HepG2 (cell line): ENCODE results near the gene PPP3R1. TPM values are rescaled to one million over a fixed set of nuclear protein-coding genes. Genes with fewer than 3 reads are reported as not detected.

Experiments
- ELF4 ChIP-seq: sonication (generic); formaldehyde crosslinking; IDR thresholded peaks from 2 replicates; pipeline ENCODE4 v1.5.0; 2020; ENCODE audit warnings: missing genetic modification reagents, mild to moderate bottlenecking, moderate library complexity, borderline replicate concordance
- HMG20B ChIP-seq: conservative IDR thresholded peaks from 2 replicates; pipeline ENCODE4 v1.6.1; 2016; ENCODE audit warnings: missing genetic modification reagents, missing compliant biosample characterization
- MAFG ChIP-seq: sonication (generic); formaldehyde crosslinking; IDR thresholded peaks from 2 replicates; pipeline ENCODE4 v1.5.1; 2020; ENCODE audit warnings: mild to moderate bottlenecking, missing genetic modification reagents
- NFATC3 ChIP-seq: sonication (generic); formaldehyde crosslinking; IDR thresholded peaks from 2 replicates; pipeline ENCODE4 v1.5.1; 2020; ENCODE audit warnings: mild to moderate bottlenecking, missing genetic modification reagents
- PAF1 ChIP-seq: IDR thresholded peaks from 2 replicates; pipeline ENCODE4 v1.6.1; 2016; ENCODE audit warnings: missing genetic modification reagents, missing compliant biosample characterization
- PRMT3 ChIP-seq: sonication (generic); formaldehyde crosslinking; IDR thresholded peaks from 2 replicates; pipeline ENCODE4 v1.8.1; 2022; ENCODE audit warnings: low read depth, mild to moderate bottlenecking, moderate library complexity, missing genetic modification reagents, borderline replicate concordance
- REPIN1 ChIP-seq: sonication (generic); formaldehyde crosslinking; IDR thresholded peaks from 2 replicates; pipeline ENCODE4 v1.8.0; 2022; ENCODE audit warnings: missing genetic modification reagents, low read depth, mild to moderate bottlenecking, borderline replicate concordance
- RFX5 ChIP-seq: IDR thresholded peaks from 2 replicates; pipeline ENCODE4 v1.6.1; 2011; ENCODE audit warnings: low read depth, low read length, improper control_type of control experiment
- SAP130 ChIP-seq: IDR thresholded peaks from 2 replicates; pipeline ENCODE4 v1.6.1; 2016; ENCODE audit warnings: low read depth
- STAG1 ChIP-seq: sonication (generic); formaldehyde crosslinking; IDR thresholded peaks from 2 replicates; pipeline ENCODE4 v1.4.0; 2020; ENCODE audit warnings: missing genetic modification reagents
- TEAD3 ChIP-seq: optimal IDR thresholded peaks from 2 replicates; pipeline ENCODE3; 2016; ENCODE audit warnings: borderline replicate concordance
- ZFP36L1 ChIP-seq: sonication (generic); formaldehyde crosslinking; IDR thresholded peaks from 2 replicates; pipeline ENCODE4 v1.8.0; 2022; ENCODE audit warnings: mild to moderate bottlenecking, missing genetic modification reagents, moderate library complexity
- ZKSCAN5 ChIP-seq: sonication (generic); formaldehyde crosslinking; IDR thresholded peaks from 2 replicates; pipeline ENCODE4 v1.5.1; 2020; ENCODE audit warnings: mild to moderate bottlenecking, missing genetic modification reagents
- ZNF101 ChIP-seq: sonication (generic); formaldehyde crosslinking; IDR thresholded peaks from 2 replicates; pipeline ENCODE4 v1.4.0; 2020; ENCODE audit warnings: mild to moderate bottlenecking, low read depth, missing genetic modification reagents, borderline replicate concordance
- ZNF335 ChIP-seq: sonication (generic); formaldehyde crosslinking; IDR thresholded peaks from 2 replicates; pipeline ENCODE4 v1.4.0; 2020; ENCODE audit warnings: missing genetic modification reagents
- ZNF34 ChIP-seq: sonication (generic); formaldehyde crosslinking; IDR thresholded peaks from 2 replicates; pipeline ENCODE4 v1.4.0; 2020; ENCODE audit warnings: mild to moderate bottlenecking, missing genetic modification reagents, borderline replicate concordance
- ZNF644 ChIP-seq: IDR thresholded peaks from 2 replicates; pipeline ENCODE4 v1.6.1; 2016; ENCODE audit warnings: low read depth
- ZNF720 ChIP-seq: sonication (generic); formaldehyde crosslinking; IDR thresholded peaks from 2 replicates; pipeline ENCODE4 v1.4.0; 2020; ENCODE audit warnings: missing genetic modification reagents
- ZNF792 ChIP-seq: IDR thresholded peaks from 2 replicates; pipeline ENCODE4 v1.6.1; 2016
- polyA plus RNA-seq, 8 experiments: library from polyadenylated mRNA; depleted of rRNA in 3 of 8; stranded (reverse) in 7 of 8; unstranded in 1 of 8; fragments of >200 nt; fragmentation: Illumina TruSeq in 4 of 8; extraction: Trizol in 4 of 8; gene quantifications; 2 replicates each; pipeline versions ENCODE4 v1.2.1 to v1.2.3, GENCODE V29; 2011 to 2016; ENCODE audit warnings: low read depth in 4 of 8, missing spikeins in 1 of 8, mixed read lengths in 1 of 8; ENCODE audit not compliant: insufficient read depth in 1 of 8
- total RNA-seq, 5 experiments: library from RNA; depleted of rRNA; stranded (reverse); fragments of >200 nt; fragmentation: Illumina TruSeq; extraction: Trizol; gene quantifications; 2 replicates each; pipeline ENCODE4 v1.2.3, GENCODE V29; 2016; ENCODE audit warnings: low read depth in 1 of 5
- TF ChIP-seq, protein P1 (sequence below): sonication (generic); formaldehyde crosslinking; IDR thresholded peaks from 2 replicates; pipeline ENCODE4 v1.4.0; 2020; ENCODE audit warnings: missing genetic modification reagents
- TF ChIP-seq, protein P2 (sequence below): IDR thresholded peaks from 2 replicates; pipeline ENCODE4 v1.6.1; 2012; ENCODE audit warnings: low read length, improper control_type of control experiment
- TF ChIP-seq, protein P3 (sequence below): sonication (generic); formaldehyde crosslinking; IDR thresholded peaks from 2 replicates; pipeline ENCODE4 v1.5.1; 2020; ENCODE audit warnings: missing genetic modification reagents, mild to moderate bottlenecking, borderline replicate concordance
- TF ChIP-seq, protein P4 (sequence below): IDR thresholded peaks from 2 replicates; pipeline ENCODE4 v1.6.1; 2016; ENCODE audit warnings: low read depth
- TF ChIP-seq, protein P5 (sequence below), 2 experiments: fragments of 450-650 bp in 1 of 2; sonication (generic) in 1 of 2; formaldehyde crosslinking; IDR thresholded peaks; 2 replicates each; pipeline versions ENCODE4 v1.5.0 to v1.8.0; 2020 to 2022; ENCODE audit warnings: mild to moderate bottlenecking in 1 of 2, missing genetic modification reagents in 1 of 2

Gene PPP3R1
- total and polyA plus RNA-seq, 2 of the 13 experiments (the other 11 are each of a cell fraction or from before 2014, with no cell fraction given), result 11.6 to 25.7 TPM

DNA sequence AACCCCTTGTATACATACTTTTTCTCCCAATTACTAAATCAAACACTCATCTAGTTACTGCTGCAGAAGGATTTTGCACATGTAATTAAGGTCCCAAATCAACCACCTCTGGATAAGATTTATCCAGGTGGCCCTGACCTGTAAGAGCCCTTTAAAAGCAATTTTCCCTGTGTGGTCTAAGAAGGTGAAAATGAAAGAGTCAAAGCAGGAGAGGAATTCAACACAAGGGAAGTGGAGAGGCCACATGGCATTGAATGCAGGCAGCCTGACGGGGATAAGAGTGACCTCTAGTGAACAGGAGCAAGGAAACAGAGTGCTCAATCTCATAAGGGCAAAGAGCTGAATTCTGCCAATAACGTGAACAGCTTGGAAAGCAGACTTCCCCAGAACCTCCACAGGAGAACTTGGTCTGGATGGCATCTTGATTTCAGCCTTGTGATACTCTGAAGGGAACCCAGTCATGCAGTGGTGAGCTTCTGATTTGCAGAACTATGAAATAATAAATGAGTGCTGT, 27.2 kb downstream of the PPP3R1 start (continued):
- TF ChIP-seq, protein P1, sequence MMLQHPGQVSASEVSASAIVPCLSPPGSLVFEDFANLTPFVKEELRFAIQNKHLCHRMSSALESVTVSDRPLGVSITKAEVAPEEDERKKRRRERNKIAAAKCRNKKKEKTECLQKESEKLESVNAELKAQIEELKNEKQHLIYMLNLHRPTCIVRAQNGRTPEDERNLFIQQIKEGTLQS (CRISPR knock-in tag), result no peak
- TF ChIP-seq ELF4 (CRISPR knock-in tag) (no peak), ZNF335 (peak; percentile 90), ZKSCAN5 (CRISPR knock-in tag) (no peak), ZNF792 (CRISPR knock-in tag) (0 out of 2 replicates have a peak, but pooled peaks have one; percentile 27), MAFG (CRISPR knock-in tag) (no peak), PAF1 (CRISPR knock-in tag) (no peak), HMG20B (CRISPR knock-in tag) (no peak), ZNF34 (CRISPR knock-in tag) (0 out of 2 replicates have a peak, but pooled peaks have one; percentile 66), ZFP36L1 (CRISPR knock-in tag) (no peak), REPIN1 (CRISPR knock-in tag) (peak; percentile 45; the same call in 1 of the 2 replicates), NFATC3 (no peak), PRMT3 (no peak), SAP130 (CRISPR knock-in tag) (peak; percentile 74), ZNF644 (peak; percentile 55; the same call in 1 of the 2 replicates), ZNF720 (CRISPR knock-in tag) (no peak), STAG1 (CRISPR knock-in tag) (peak; percentile 61), ZNF101 (CRISPR knock-in tag) (0 out of 2 replicates have a peak, but pooled peaks have one; percentile 67), TEAD3 (peak; percentile 39), RFX5 (no peak)
- TF ChIP-seq, protein P2, sequence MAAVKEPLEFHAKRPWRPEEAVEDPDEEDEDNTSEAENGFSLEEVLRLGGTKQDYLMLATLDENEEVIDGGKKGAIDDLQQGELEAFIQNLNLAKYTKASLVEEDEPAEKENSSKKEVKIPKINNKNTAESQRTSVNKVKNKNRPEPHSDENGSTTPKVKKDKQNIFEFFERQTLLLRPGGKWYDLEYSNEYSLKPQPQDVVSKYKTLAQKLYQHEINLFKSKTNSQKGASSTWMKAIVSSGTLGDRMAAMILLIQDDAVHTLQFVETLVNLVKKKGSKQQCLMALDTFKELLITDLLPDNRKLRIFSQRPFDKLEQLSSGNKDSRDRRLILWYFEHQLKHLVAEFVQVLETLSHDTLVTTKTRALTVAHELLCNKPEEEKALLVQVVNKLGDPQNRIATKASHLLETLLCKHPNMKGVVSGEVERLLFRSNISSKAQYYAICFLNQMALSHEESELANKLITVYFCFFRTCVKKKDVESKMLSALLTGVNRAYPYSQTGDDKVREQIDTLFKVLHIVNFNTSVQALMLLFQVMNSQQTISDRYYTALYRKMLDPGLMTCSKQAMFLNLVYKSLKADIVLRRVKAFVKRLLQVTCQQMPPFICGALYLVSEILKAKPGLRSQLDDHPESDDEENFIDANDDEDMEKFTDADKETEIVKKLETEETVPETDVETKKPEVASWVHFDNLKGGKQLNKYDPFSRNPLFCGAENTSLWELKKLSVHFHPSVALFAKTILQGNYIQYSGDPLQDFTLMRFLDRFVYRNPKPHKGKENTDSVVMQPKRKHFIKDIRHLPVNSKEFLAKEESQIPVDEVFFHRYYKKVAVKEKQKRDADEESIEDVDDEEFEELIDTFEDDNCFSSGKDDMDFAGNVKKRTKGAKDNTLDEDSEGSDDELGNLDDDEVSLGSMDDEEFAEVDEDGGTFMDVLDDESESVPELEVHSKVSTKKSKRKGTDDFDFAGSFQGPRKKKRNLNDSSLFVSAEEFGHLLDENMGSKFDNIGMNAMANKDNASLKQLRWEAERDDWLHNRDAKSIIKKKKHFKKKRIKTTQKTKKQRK, result no peak
- TF ChIP-seq, protein P3, sequence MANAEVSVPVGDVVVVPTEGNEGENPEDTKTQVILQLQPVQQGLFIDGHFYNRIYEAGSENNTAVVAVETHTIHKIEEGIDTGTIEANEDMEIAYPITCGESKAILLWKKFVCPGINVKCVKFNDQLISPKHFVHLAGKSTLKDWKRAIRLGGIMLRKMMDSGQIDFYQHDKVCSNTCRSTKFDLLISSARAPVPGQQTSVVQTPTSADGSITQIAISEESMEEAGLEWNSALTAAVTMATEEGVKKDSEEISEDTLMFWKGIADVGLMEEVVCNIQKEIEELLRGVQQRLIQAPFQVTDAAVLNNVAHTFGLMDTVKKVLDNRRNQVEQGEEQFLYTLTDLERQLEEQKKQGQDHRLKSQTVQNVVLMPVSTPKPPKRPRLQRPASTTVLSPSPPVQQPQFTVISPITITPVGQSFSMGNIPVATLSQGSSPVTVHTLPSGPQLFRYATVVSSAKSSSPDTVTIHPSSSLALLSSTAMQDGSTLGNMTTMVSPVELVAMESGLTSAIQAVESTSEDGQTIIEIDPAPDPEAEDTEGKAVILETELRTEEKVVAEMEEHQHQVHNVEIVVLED (CRISPR knock-in tag), result 0 out of 2 replicates have a peak, but pooled peaks have one; percentile 28
- TF ChIP-seq, protein P4, sequence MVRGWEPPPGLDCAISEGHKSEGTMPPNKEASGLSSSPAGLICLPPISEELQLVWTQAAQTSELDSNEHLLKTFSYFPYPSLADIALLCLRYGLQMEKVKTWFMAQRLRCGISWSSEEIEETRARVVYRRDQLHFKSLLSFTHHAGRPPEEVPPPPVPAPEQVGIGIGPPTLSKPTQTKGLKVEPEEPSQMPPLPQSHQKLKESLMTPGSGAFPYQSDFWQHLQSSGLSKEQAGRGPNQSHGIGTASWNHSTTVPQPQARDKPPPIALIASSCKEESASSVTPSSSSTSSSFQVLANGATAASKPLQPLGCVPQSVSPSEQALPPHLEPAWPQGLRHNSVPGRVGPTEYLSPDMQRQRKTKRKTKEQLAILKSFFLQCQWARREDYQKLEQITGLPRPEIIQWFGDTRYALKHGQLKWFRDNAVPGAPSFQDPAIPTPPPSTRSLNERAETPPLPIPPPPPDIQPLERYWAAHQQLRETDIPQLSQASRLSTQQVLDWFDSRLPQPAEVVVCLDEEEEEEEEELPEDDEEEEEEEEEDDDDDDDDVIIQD (CRISPR knock-in tag), result peak; percentile 71
- TF ChIP-seq, protein P5, sequence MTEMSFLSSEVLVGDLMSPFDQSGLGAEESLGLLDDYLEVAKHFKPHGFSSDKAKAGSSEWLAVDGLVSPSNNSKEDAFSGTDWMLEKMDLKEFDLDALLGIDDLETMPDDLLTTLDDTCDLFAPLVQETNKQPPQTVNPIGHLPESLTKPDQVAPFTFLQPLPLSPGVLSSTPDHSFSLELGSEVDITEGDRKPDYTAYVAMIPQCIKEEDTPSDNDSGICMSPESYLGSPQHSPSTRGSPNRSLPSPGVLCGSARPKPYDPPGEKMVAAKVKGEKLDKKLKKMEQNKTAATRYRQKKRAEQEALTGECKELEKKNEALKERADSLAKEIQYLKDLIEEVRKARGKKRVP (CRISPR knock-in tag; IDR thresholded peaks at IDR 0.05), result no peak
